Fibroblast of lung (primary cell): Measurements from ENCODE around the gene DCDC2.

Experiments
- CTCF ChIP-seq, 2 donors: IDR thresholded peaks in 1 of 2; conservative IDR thresholded peaks in 1 of 2; 1 replicate in 1 of 2; 2 replicates in 1 of 2; pipeline ENCODE4 v1.5.1; 2011 to 2012; ENCODE audit warnings: low read length in 2 of 2, control low read depth in 1 of 2, inconsistent platforms in 1 of 2, low read depth in 1 of 2, mild to moderate bottlenecking in 1 of 2
- EZH2 ChIP-seq: IDR thresholded peaks from 2 replicates; pipeline ENCODE4 v1.5.1; 2012; ENCODE audit warnings: low read length, control low read depth, mild to moderate bottlenecking; ENCODE audit errors: missing control alignments

GRCh38 chr6:24139080-24139479, 218.8 kb downstream of the DCDC2 start:
- TF ChIP-seq EZH2 (no peak), CTCF (conservative IDR thresholded peaks at IDR 0.05 in 1 of 2, IDR thresholded peaks at IDR 0.05 in 1 of 2; ENCODE audit: low read depth in 1 of 2, low read length in 2 of 2) (no peak)
